Measurements from ENCODE around the gene MRS2.
"Not testable (repeated sequence)": the region's sequence is repeated elsewhere in the genome, so short reads cannot be mapped to it uniquely, and the experiment has no call there.

Gene MRS2, protein sequence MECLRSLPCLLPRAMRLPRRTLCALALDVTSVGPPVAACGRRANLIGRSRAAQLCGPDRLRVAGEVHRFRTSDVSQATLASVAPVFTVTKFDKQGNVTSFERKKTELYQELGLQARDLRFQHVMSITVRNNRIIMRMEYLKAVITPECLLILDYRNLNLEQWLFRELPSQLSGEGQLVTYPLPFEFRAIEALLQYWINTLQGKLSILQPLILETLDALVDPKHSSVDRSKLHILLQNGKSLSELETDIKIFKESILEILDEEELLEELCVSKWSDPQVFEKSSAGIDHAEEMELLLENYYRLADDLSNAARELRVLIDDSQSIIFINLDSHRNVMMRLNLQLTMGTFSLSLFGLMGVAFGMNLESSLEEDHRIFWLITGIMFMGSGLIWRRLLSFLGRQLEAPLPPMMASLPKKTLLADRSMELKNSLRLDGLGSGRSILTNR

DNA sequence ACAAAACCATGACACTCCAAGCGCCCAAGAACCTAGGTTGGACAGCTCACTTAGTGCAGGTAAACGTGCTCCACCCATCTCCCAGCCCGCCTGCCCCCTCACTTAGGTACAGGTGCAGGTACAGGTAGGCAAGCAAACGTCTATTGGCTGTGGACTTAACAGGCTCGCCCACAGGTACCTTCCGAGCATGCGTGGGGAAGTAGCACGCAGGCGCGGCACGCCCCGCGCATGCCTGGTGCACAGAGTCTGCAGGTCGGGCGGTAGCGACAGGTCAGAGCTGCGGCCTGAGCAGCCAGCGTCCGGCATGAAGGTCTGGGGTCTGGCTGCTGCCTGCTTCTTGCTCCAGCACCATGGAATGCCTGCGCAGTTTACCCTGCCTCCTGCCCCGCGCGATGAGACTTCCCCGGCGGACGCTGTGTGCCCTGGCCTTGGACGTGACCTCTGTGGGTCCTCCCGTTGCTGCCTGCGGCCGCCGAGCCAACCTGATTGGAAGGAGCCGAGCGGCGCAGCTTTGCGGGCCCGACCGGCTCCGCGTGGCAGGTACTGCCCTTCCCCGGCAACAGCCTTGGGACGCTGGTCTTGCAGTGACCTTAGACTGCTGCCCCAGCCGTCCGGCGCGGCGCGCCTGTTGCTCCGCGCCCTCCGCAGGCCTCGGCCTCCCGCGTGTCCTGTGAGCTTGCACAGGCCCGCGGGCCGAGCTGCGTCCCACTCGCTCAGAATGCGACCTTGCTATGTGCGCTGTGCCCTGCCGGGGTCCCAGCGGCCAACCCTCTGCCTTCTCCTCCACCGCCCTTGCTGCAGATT is at the start of gene MRS2:
Gene MRS2 (plus strand): TSS at position 240 of the 804 bp plus-strand sequence. CDS start 111 bp downstream, at position 351.
- peak; percentile 66 for DNase-seq (ENCODE audit: low read depth in 2 of 2)

DNA sequence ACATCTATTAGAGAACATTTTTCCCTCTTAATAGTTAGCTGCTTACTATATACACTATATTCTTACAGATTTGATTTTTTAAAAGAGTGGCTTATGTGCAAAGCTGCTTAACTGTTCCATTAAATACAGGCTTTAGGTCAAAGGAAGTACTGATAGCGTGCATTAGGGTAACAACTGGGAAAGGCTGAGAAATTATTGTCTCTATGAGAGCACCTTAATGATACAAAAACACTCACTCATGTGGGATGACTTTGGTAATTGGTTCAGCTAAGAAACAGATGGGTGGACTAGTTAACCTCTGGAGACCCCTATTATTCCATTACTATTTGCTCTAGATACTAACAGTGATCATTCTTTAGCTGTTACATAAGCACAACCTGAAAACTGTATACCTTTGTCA is 48.9 kb upstream of the MRS2 start:
- no peak for DNase-seq (ENCODE audit: low read depth in 2 of 2)

GRCh38 chr6:24355393-24355792 is 47.3 kb upstream of the MRS2 start:
- no peak for DNase-seq (ENCODE audit: low read depth in 2 of 2)

- no peak for DNase-seq (ENCODE audit: low read depth in 2 of 2)
Observed at GRCh38 chr6:24356310-24356973, 46.3 kb upstream of the MRS2 start.

GRCh38 chr6:24357336-24358218 is 45.2 kb upstream of the MRS2 start, which contains the start of gene DCDC2:
DCDC2 (minus strand) TSS chr6:24358059; CDS start chr6:24357750, 309 bp downstream.
- DNase-seq (ENCODE audit: low read depth in 2 of 2): no peak

GRCh38 chr6:24358219-24358821 is 44.4 kb upstream of the MRS2 start:
- no peak for DNase-seq (ENCODE audit: low read depth in 2 of 2)

DNA sequence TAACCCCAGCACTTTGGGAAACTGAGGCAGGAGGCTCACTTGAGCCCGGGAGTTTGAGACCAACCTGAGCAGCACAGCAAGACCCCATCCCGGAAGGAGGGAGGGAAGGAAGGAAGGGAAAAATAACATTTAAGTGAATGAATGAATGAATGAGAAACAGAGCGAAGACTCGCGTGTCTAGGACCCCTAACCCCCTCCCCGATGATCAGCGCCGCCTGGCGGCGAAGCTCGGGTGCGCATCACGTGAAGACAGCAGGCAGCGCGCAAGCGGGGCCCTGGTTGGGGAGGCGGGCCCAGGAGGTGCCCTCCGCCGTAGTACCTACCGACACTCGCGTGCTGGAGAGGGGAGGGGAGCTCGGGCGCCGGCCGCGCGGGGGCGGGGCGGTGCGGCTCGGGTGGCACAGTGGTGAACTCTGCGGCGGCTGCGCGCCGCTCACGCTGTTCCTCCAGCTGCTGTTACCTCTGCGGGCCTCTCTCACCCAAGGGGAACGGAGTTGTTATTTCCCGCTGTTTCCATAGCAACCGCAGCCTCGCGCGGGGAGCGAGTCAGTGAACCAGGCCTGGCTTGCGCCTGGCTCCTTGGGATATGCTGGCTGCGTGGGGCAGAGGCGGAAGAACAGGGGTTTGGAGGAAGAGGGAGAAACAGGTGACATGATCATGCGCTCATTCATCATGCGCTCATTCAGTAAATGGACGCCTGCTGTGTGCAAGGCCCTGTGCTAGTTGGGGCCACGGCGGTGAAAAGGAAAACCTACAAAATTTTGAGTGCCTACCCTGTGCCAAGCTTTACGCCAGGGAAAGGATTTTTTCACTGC is 42.9 kb upstream of the MRS2 start:
- DNase-seq (ENCODE audit: low read depth in 2 of 2): peak; percentile 53 to 55

GRCh38 chr6:24362363-24362762 is 40.4 kb upstream of the MRS2 start:
- not testable (repeated sequence) for DNase-seq (ENCODE audit: low read depth in 2 of 2)

- not testable (repeated sequence) for DNase-seq (ENCODE audit: low read depth in 2 of 2)
Observed at GRCh38 chr6:24365103-24365633, 37.6 kb upstream of the MRS2 start.

GRCh38 chr6:24374612-24375011 is 28.1 kb upstream of the MRS2 start:
- DNase-seq (ENCODE audit: low read depth in 2 of 2): no peak

DNA sequence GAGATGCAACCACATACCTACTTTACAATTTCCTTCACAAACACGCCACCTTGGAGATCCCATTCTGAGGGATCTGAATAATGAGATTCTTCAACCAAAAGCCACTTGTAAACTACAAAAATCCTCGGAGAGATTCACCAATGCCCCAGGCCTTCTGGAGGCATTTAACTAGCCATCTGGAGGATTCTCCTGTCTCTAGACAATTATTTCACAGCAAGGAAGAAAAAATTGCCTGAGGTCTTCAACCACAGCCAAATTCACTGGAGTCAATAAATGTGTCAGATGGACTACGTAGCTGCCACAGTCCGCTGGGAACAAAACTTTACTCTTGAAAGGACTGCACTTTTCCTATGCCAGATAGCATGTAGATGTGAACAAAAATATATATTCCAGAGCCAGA is 25.9 kb upstream of the MRS2 start:
- DNase-seq (ENCODE audit: low read depth in 2 of 2): no peak

- no peak for DNase-seq (ENCODE audit: low read depth in 2 of 2)
Observed at GRCh38 chr6:24378473-24379097, 24.2 kb upstream of the MRS2 start.

DNA sequence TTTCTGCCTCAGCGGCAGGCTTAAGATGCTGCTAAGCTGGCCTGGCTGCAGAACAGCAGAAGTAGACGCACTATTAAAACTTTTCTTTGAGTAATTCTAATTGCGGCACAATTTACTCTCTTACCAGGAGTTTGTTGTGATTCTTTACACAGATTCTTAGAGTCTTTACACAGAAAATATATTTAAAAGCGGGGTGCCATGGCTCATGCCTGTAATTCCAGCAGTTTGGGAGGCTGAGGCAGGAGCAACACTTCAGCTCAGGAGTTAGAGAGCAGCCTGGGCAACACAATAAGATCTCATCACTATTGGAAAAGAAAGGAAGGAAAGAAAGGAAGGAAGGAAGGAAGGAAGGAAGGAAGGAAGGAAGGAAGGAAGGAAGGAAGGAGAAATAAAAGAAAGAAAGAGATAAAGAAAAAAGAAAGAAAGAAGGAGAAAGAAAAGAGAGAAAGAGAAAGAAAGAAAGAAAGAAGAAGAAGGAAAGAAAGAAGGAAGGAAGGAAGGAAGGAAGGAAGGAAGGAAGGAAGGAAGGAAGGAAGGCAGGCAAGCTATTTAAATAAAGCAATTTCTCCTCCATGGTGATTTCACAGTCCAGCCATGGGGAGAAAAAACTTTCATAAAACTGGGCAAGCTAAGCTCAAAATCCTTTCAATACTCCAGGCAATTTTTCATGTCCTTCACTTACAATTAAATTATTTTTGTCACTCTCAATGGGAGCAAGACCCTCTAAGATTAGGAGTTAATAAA is 21.1 kb upstream of the MRS2 start:
- DNase-seq (ENCODE audit: low read depth in 2 of 2): no peak

DNA sequence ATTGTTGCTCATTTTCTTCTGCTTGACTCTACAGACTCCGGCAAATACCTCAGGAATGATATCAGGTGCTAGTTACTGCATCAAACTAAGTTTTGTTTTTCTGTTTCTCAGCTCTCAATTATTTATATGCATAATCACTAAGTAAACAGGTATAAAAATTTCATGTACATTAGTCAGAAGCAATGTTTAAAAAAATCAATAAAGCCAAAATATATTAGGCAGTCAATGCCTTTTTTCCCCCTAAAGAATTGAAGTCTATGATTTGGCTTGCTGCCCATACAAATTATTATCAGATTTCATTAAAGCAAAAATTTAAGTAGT is 20.6 kb upstream of the MRS2 start:
- DNase-seq (ENCODE audit: low read depth in 2 of 2): no peak

DNA sequence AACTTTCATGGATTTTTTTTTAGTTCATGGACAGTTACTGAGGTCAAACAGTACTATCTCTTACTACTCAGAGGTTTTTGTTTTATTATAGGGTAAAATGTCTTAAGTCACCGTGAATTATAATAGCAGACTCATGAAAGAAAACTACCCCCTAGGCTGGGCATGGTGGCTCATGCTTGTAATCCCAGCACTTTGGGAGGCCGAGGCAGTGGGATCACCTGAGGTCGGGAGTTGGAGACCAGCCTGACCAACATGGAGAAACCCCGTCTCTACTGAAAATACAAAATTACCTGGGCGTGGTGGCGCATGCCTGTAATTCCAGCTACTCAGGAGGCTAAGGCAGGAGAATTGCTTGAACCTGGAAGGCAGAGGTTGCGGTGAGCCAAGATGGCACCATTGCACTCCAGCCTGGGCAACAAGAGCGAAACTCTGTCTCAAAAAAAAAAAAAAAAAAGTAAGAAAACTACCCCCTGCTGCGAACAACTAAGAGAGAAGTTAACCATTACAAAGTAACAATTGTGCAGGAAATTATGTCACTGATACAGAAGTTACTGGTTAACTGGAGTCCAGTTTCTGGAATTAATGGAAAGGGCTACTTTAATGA is 19.7 kb upstream of the MRS2 start:
- DNase-seq (ENCODE audit: low read depth in 2 of 2): not testable (repeated sequence)

- DNase-seq (ENCODE audit: low read depth in 2 of 2): not testable (repeated sequence)
Observed at GRCh38 chr6:24384369-24385130, 18.2 kb upstream of the MRS2 start.

GRCh38 chr6:24385536-24386269 is 17.0 kb upstream of the MRS2 start:
- no peak for DNase-seq (ENCODE audit: low read depth in 2 of 2)

All from stimulated activated CD8-positive, alpha-beta memory T cell treated with anti-CD3 and anti-CD28 coated beads, Interleukin-15, amount 100 ng/mL, for 4 hours (primary cell).